SU-DHL-6 (cell line): ENCODE results near the gene ZNF716.
A peak's percentile ranks its signal among the peaks of the same experiment; 100 is the strongest.

Experiments used
- H2AFZ ChIP-seq: fragments of 200-600 bp; sonication (generic); 2 replicates; pipeline ENCODE4 v1.6.1; 2014; ENCODE audit warnings: low read depth, mild to moderate bottlenecking, moderate library complexity, mixed read lengths, antibody characterized with exemption, low read length; ENCODE audit not compliant: severe bottlenecking
- H3F3A ChIP-seq: fragments of 200-600 bp; shearing (Covaris generic); 2 replicates; pipeline ENCODE4 v1.6.0; 2016; ENCODE audit warnings: antibody characterized with exemption, mild to moderate bottlenecking; ENCODE audit not compliant: insufficient read depth
- H3K27ac ChIP-seq: fragments of 200-600 bp; sonication (generic); 2 replicates; pipeline ENCODE4 v1.5.1; 2016; ENCODE audit warnings: low read depth, mild to moderate bottlenecking, low read length, moderate library complexity, mixed read lengths
- H3K27me3 ChIP-seq: fragments of 200-600 bp; sonication (generic), shearing (Covaris generic); 2 replicates; pipeline ENCODE4 v1.6.0; 2014; ENCODE audit warnings: mild to moderate bottlenecking, low read length
- H3K36me3 ChIP-seq: fragments of 200-600 bp; sonication (generic); 2 replicates; pipeline ENCODE4 v1.6.1; 2014; ENCODE audit warnings: mild to moderate bottlenecking, low read length, mixed read lengths
- H3K4me2 ChIP-seq: fragments of 300-600, 200-600 bp; shearing (Covaris generic), sonication (generic); 2 replicates; pipeline ENCODE4 v1.6.0; 2014; ENCODE audit warnings: low read length, low read depth, mild to moderate bottlenecking; ENCODE audit not compliant: poor library complexity, severe bottlenecking
- H3K4me3 ChIP-seq: fragments of 200-600 bp; sonication (generic); 2 replicates; pipeline ENCODE4 v1.5.1; 2014; ENCODE audit warnings: antibody characterized with exemption, low read length, mild to moderate bottlenecking, mixed read lengths; ENCODE audit not compliant: insufficient read depth, poor library complexity, severe bottlenecking
- H3K79me2 ChIP-seq: fragments of 200-600 bp; sonication (generic); 2 replicates; pipeline ENCODE4 v1.6.1; 2014; ENCODE audit warnings: mild to moderate bottlenecking, low read length, moderate library complexity; ENCODE audit not compliant: insufficient read depth
- H3K9ac ChIP-seq: fragments of 200-600 bp; sonication (generic); 2 replicates; pipeline ENCODE4 v1.7.0; 2014; ENCODE audit warnings: mild to moderate bottlenecking, low read length
- H3K9me2 ChIP-seq: fragments of 200-600 bp; sonication (generic); replicated peaks from 2 replicates; pipeline ENCODE4 v1.6.1; 2014; ENCODE audit warnings: low read length; ENCODE audit not compliant: insufficient read depth
- H3K9me3 ChIP-seq: fragments of 200-600 bp; sonication (generic); 2 replicates; pipeline ENCODE4 v1.6.1; 2014; ENCODE audit warnings: low read length, mixed read lengths; ENCODE audit not compliant: insufficient read depth
- H4K20me1 ChIP-seq: fragments of 200-600 bp; sonication (generic); 2 replicates; pipeline ENCODE4 v1.6.1; 2014; ENCODE audit warnings: low read depth, mild to moderate bottlenecking, antibody characterized with exemption, low read length, moderate library complexity, mixed read lengths
- EZH2phosphoT487 ChIP-seq: fragments of 200-600 bp; sonication (generic), shearing (Covaris generic); conservative IDR thresholded peaks from 2 replicates; pipeline ENCODE4 v1.6.1; 2018; ENCODE audit warnings: mild to moderate bottlenecking, antibody characterized with exemption, low read length, moderate library complexity, mixed read lengths
- TF ChIP-seq, protein P1 (sequence below): fragments of 200-600 bp; sonication (generic); IDR thresholded peaks from one replicate; pipeline ENCODE4 v1.5.1; 2017; ENCODE audit warnings: antibody characterized with exemption, mild to moderate bottlenecking, low read length, moderate library complexity; ENCODE audit not compliant: insufficient read depth, poor library complexity, severe bottlenecking

Gene ZNF716

DNA sequence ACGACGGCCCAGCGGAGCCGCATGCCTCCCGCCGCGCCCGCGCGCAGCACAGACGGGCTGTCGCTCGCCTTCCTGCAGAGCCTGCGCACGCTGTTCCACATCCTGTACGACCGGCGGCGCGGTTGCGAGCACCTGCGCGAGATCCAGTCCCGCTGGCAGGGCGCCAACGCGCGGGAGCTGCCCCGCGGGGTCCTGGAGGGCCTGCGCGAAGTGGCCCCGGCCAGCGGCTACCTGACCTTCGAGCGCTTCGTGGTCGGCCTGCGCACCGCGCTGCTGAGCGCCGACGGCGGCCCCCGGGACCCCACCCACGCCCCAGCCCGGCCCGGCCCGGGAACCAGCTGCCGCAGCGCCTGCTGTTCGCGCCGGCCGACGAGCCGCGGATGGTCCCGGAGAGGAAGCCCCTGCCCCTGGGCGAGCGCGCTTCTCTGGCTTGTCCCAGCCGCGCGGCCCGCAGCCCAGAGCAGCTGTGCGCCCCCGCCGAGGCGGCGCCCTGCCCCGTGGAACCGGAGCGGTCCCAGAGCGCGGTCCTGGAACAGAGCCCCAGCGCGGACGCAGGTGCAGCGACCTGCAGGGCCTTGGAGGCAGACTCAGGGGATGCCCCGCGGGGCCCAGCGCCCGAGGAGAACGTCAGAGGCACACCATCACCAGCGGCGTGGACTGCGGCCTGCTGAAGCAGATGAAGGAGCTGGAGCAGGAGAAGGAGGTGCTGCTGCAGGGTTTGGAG, 25.3 kb upstream of the ZNF716 start:
- Histone ChIP-seq H3K27ac (no peak overlapping the region), H2AFZ (no peak overlapping the region), H3K36me3 (no peaks in the 10 kb centered on the region), H3K79me2 (no peaks in the 10 kb centered on the region), H3K9ac (no peak overlapping the region), H4K20me1 (no peaks in the 10 kb centered on the region), H3K4me2 (no peak overlapping the region), H3K9me3 (no peaks in the 10 kb centered on the region), H3K9me2 (no peaks in the 10 kb centered on the region), H3K27me3 (no peaks in the 10 kb centered on the region), H3F3A (no peaks in the 10 kb centered on the region), H3K4me3 (no peak overlapping the region)
- no peak for TF ChIP-seq EZH2phosphoT487
- TF ChIP-seq, protein P1, sequence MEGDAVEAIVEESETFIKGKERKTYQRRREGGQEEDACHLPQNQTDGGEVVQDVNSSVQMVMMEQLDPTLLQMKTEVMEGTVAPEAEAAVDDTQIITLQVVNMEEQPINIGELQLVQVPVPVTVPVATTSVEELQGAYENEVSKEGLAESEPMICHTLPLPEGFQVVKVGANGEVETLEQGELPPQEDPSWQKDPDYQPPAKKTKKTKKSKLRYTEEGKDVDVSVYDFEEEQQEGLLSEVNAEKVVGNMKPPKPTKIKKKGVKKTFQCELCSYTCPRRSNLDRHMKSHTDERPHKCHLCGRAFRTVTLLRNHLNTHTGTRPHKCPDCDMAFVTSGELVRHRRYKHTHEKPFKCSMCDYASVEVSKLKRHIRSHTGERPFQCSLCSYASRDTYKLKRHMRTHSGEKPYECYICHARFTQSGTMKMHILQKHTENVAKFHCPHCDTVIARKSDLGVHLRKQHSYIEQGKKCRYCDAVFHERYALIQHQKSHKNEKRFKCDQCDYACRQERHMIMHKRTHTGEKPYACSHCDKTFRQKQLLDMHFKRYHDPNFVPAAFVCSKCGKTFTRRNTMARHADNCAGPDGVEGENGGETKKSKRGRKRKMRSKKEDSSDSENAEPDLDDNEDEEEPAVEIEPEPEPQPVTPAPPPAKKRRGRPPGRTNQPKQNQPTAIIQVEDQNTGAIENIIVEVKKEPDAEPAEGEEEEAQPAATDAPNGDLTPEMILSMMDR: no peak

DNA sequence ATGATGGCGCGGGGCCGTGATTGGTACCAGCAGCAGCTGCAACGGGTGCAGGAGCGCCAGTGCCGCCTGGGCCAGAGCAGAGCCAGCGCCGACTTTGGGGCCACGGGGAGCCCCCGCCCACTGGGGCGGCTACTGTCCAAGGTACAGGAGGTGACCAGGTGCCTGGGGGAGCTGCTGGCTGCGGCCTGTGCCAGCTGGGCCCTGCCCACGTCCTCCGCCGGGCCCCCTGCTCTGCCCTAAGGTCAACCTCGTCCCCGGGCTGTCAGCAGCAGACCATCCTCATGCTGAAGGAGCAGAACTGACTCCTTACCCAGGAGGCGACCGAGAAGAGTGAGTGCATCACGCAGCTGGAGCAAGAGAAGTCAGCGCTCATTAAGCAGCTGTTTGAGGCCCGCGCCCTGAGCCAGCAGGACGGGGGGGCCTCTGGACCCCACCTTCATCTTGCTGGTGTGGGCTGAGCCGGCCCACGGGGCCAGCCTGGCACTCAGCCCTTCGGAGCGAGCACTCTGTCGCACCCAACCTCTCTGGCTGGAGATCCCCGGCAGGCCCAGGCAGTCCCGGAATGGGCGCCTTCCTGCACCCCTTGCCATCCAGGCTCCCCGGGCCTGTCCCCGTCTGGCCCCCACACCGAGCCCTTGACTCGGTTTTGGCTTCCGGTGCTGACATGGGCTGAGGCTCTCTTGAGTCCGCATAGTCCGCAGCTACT, 24.6 kb upstream of the ZNF716 start:
- no peak overlapping the region for H3K9ac ChIP-seq
- no peak overlapping the region for H3K27ac ChIP-seq
- no peaks in the 10 kb centered on the region for H3K9me2 ChIP-seq
- H3K4me2 ChIP-seq: no peak overlapping the region
- H3K27me3 ChIP-seq: no peaks in the 10 kb centered on the region
- no peaks in the 10 kb centered on the region for H3K79me2 ChIP-seq
- H3K36me3 ChIP-seq: no peaks in the 10 kb centered on the region
- no peaks in the 10 kb centered on the region for H4K20me1 ChIP-seq
- no peak for TF ChIP-seq EZH2phosphoT487
- TF ChIP-seq, protein P1: no peak
- no peak overlapping the region for H2AFZ ChIP-seq
- no peak overlapping the region for H3K4me3 ChIP-seq
- no peaks in the 10 kb centered on the region for H3K9me3 ChIP-seq
- H3F3A ChIP-seq: no peaks in the 10 kb centered on the region

DNA sequence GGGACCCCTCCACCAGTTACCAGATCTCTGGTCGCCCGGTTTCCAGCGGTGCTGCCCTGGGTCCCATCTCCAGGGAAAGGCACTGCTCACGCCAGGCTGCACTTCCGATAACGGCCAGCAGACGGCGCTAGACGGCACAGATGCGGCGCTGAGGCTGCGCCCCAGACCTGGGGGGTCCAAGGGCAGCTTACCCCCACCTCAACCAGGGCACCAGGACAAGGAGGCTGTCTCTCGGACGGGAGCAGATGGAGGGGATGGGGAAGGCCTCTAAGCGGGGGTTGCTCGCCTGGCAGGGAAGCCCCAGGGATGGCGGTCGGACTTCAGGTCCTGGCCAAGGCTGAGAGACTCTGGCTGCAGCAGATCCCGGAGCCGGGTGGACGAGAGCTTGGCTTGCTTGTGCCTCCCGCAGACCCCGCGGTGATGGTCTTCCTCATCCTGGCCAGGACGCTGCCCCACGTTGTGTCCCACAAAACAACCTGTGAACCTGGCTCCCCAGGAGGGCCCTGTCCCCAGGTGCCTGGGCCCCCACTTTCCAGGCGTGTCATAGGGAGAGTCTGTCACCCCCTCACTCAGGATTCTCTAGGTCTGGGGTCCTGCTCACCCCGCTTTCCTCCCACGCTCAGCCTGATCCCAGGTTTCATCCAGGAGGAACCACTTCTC, 23.9 kb upstream of the ZNF716 start:
- Histone ChIP-seq H3K9ac (no peak overlapping the region), H3K4me3 (no peak overlapping the region), H3K27me3 (no peaks in the 10 kb centered on the region), H3K79me2 (no peaks in the 10 kb centered on the region), H3F3A (no peaks in the 10 kb centered on the region), H3K9me2 (no peaks in the 10 kb centered on the region), H3K9me3 (no peaks in the 10 kb centered on the region), H4K20me1 (no peaks in the 10 kb centered on the region), H3K27ac (no peak overlapping the region), H2AFZ (no peak overlapping the region), H3K36me3 (no peaks in the 10 kb centered on the region), H3K4me2 (no peak overlapping the region)
- TF ChIP-seq, protein P1: peak; percentile 43
- TF ChIP-seq EZH2phosphoT487: no peak
